GM21526 (cell line): ENCODE data around the gene HSPD1.
"Not testable (repeated sequence)": the region's sequence is repeated elsewhere in the genome, so short reads cannot be mapped to it uniquely, and the experiment has no call there.

Experiments
- ATAC-seq: cut with Tn5 transposase; IDR thresholded peaks from one replicate; pipeline ENCODE4 v1.9.1; 2021; ENCODE audit warnings: moderate library complexity; ENCODE audit not compliant: unreplicated experiment, low FRiP score

The HSPD1 gene

GRCh38 chr2:197498235-197498936 is 1.3 kb downstream of the HSPD1 start:
- no peak for ATAC-seq

GRCh38 chr2:197497326-197497725 is 2.3 kb downstream of the HSPD1 start:
- ATAC-seq: no peak

GRCh38 chr2:197496695-197497094 is 2.9 kb downstream of the HSPD1 start:
- ATAC-seq: no peak

GRCh38 chr2:197495433-197496134 is 4.1 kb downstream of the HSPD1 start:
- ATAC-seq: no peak

- ATAC-seq: no peak
Observed at GRCh38 chr2:197487385-197487784, 12.3 kb downstream of the HSPD1 start.

GRCh38 chr2:197486175-197486574 is 13.5 kb downstream of the HSPD1 start:
- ATAC-seq: no peak

- ATAC-seq: not testable (repeated sequence)
Observed at GRCh38 chr2:197484248-197484647, 15.4 kb downstream of the HSPD1 start.

GRCh38 chr2:197480165-197481036 is 19.2 kb downstream of the HSPD1 start:
- no peak for ATAC-seq

GRCh38 chr2:197477797-197478196 is 21.8 kb downstream of the HSPD1 start:
- no peak for ATAC-seq

GRCh38 chr2:197472166-197472565 is 27.5 kb downstream of the HSPD1 start:
- ATAC-seq: no peak

- ATAC-seq: no peak
Observed at GRCh38 chr2:197464175-197464574, 35.5 kb downstream of the HSPD1 start.

- no peak for ATAC-seq
Observed at GRCh38 chr2:197461057-197461456, 38.6 kb downstream of the HSPD1 start.

- no peak for ATAC-seq
Observed at GRCh38 chr2:197460649-197461048, 39.0 kb downstream of the HSPD1 start.

- no peak for ATAC-seq
Observed at GRCh38 chr2:197455428-197455827, 44.2 kb downstream of the HSPD1 start.

- no peak for ATAC-seq
Observed at GRCh38 chr2:197454923-197455322, 44.7 kb downstream of the HSPD1 start.

GRCh38 chr2:197453914-197454398 is 45.7 kb downstream of the HSPD1 start:
- ATAC-seq: peak; percentile 31

GRCh38 chr2:197453123-197453913 is 46.3 kb downstream of the HSPD1 start, which contains the start of gene COQ10B:
Gene COQ10B (plus strand): TSS chr2:197453552. CDS start chr2:197453561, 9 bp downstream.
- peak; percentile 96 for ATAC-seq

- ATAC-seq: no peak
Observed at GRCh38 chr2:197452754-197453122, 46.9 kb downstream of the HSPD1 start.

GRCh38 chr2:197450935-197451358 is 48.7 kb downstream of the HSPD1 start:
- ATAC-seq: not testable (repeated sequence)

- no peak for ATAC-seq
Observed at GRCh38 chr2:197450465-197450864, 49.2 kb downstream of the HSPD1 start.
